KMS-11 (cell line): Measurements from ENCODE around the gene EFNA3.
A peak's percentile ranks its signal among the peaks of the same experiment; 100 is the strongest.

Experiments used
- H2AFZ ChIP-seq: fragments of 200-600 bp; sonication (generic); 2 replicates; pipeline ENCODE4 v1.6.1; 2016; ENCODE audit warnings: antibody characterized with exemption, mixed run types, low read depth
- H3K27ac ChIP-seq: fragments of 200-600 bp; sonication (generic); 2 replicates; pipeline ENCODE4 v1.6.1; 2016; ENCODE audit warnings: mild to moderate bottlenecking, mixed run types
- H3K27me3 ChIP-seq: fragments of 200-600 bp; sonication (generic); 2 replicates; pipeline ENCODE4 v1.6.1; 2017; ENCODE audit warnings: mild to moderate bottlenecking, low read depth, mixed run types, moderate library complexity; ENCODE audit not compliant: insufficient read depth
- H3K36me3 ChIP-seq: fragments of 200-600 bp; sonication (generic); 2 replicates; pipeline ENCODE4 v1.6.1; 2017; ENCODE audit warnings: mild to moderate bottlenecking, mixed run types; ENCODE audit not compliant: insufficient read depth
- H3K4me1 ChIP-seq: fragments of 200-600 bp; sonication (generic); 2 replicates; pipeline ENCODE4 v1.6.1; 2016; ENCODE audit warnings: mild to moderate bottlenecking, low read depth, mixed run types; ENCODE audit not compliant: poor library complexity, severe bottlenecking
- H3K4me2 ChIP-seq: fragments of 200-600 bp; sonication (generic); 2 replicates; pipeline ENCODE4 v1.7.0; 2016; ENCODE audit warnings: mild to moderate bottlenecking, mixed run types
- H3K4me3 ChIP-seq: fragments of 200-600 bp; sonication (generic); IDR thresholded peaks from 2 replicates; pipeline ENCODE4 v1.6.1; 2017; ENCODE audit warnings: low read depth, low read length, mixed read lengths; ENCODE audit not compliant: insufficient read depth
- H3K79me2 ChIP-seq: fragments of 200-600 bp; sonication (generic); 2 replicates; pipeline ENCODE4 v1.6.1; 2016; ENCODE audit warnings: low read depth, mixed run types; ENCODE audit not compliant: insufficient read depth
- H3K9ac ChIP-seq: fragments of 200-600 bp; sonication (generic); 2 replicates; pipeline ENCODE4 v1.6.1; 2016; ENCODE audit warnings: mild to moderate bottlenecking, mixed run types
- H4K20me1 ChIP-seq: fragments of 200-600 bp; sonication (generic); 2 replicates; pipeline ENCODE4 v1.6.1; 2016; ENCODE audit warnings: mild to moderate bottlenecking, mixed run types; ENCODE audit not compliant: insufficient read depth
- TF ChIP-seq, protein P1 (sequence below): fragments of 200-600 bp; sonication (generic); conservative IDR thresholded peaks from 2 replicates; pipeline ENCODE4 v1.6.1; 2017; ENCODE audit warnings: low read depth, mild to moderate bottlenecking, antibody characterized with exemption, low read length, moderate library complexity, mixed read lengths

Gene EFNA3

DNA sequence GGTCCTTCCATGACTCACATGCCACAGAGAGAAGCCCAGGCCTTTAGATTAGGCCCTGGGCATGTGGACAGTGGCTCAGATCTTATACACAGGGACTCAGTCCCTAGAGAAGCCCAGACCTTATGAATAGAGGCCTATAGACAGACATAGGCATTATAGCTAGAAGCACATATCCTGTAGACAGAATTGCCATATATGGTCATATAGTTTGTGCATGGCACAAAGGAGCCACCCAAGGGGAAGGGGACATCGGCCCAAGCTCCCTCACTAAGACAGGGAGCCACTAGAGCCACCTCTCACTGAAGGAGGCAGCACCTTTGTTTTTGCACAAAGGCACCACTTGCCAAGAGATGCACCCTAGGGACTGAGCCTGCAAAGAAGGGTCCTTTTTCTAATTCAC, 2.3 kb upstream of the EFNA3 start:
- Histone ChIP-seq H3K4me2 (no peak overlapping the region), H2AFZ (no peak overlapping the region), H3K27ac (no peak overlapping the region), H3K9ac (no peak overlapping the region), H3K27me3 (peaks cover 40% of the 10 kb centered on the region), H3K4me1 (peaks cover 48% of the 10 kb centered on the region), H3K79me2 (no peaks in the 10 kb centered on the region), H4K20me1 (no peaks in the 10 kb centered on the region), H3K4me3 (no peak overlapping the region), H3K36me3 (no peaks in the 10 kb centered on the region)
- TF ChIP-seq, protein P1, sequence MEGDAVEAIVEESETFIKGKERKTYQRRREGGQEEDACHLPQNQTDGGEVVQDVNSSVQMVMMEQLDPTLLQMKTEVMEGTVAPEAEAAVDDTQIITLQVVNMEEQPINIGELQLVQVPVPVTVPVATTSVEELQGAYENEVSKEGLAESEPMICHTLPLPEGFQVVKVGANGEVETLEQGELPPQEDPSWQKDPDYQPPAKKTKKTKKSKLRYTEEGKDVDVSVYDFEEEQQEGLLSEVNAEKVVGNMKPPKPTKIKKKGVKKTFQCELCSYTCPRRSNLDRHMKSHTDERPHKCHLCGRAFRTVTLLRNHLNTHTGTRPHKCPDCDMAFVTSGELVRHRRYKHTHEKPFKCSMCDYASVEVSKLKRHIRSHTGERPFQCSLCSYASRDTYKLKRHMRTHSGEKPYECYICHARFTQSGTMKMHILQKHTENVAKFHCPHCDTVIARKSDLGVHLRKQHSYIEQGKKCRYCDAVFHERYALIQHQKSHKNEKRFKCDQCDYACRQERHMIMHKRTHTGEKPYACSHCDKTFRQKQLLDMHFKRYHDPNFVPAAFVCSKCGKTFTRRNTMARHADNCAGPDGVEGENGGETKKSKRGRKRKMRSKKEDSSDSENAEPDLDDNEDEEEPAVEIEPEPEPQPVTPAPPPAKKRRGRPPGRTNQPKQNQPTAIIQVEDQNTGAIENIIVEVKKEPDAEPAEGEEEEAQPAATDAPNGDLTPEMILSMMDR: no peak

DNA sequence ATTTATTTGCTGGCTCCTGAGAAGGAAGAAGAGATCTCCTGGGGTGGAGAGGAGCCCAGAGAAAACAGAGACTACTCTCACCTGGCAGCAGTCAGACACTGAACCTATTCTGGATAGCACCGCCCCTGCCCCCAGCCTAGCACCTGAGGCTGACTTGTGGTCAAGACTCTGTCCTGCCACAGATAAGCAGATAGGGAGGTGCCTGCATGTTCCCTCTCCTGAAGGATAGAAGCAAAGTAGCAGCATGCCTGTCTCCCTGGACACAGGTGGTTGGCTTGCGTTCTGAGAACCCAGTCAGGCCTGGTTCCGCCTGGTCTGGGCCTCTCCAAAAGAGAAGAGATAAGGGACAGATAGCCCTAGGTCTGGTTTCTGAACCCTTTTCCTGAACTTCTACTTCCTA, 1.3 kb upstream of the EFNA3 start:
- no peaks in the 10 kb centered on the region for H4K20me1 ChIP-seq
- H3K27me3 ChIP-seq: peaks cover 50% of the 10 kb centered on the region
- H3K4me2 ChIP-seq: peak overlapping the region; percentile 3; the same call in 1 of the 2 replicates
- no peak overlapping the region for H3K9ac ChIP-seq
- H2AFZ ChIP-seq: no peak overlapping the region
- H3K79me2 ChIP-seq: no peaks in the 10 kb centered on the region
- peaks cover 57% of the 10 kb centered on the region for H3K4me1 ChIP-seq
- H3K4me3 ChIP-seq: no peak overlapping the region
- no peak overlapping the region for H3K27ac ChIP-seq
- H3K36me3 ChIP-seq: no peaks in the 10 kb centered on the region
- TF ChIP-seq, protein P1: no peak

- Histone ChIP-seq H2AFZ (peak overlapping the region; percentile 53), H3K4me3 (no peak overlapping the region), H3K79me2 (no peaks in the 10 kb centered on the region), H3K4me1 (peaks cover 61% of the 10 kb centered on the region), H3K9ac (no peak overlapping the region), H3K36me3 (no peaks in the 10 kb centered on the region), H3K27ac (no peak overlapping the region), H3K4me2 (peak overlapping the region; percentile 77), H3K27me3 (peaks cover 55% of the 10 kb centered on the region), H4K20me1 (no peaks in the 10 kb centered on the region)
- TF ChIP-seq, protein P1: no peak
Observed at GRCh38 chr1:155077758-155078445, 735 bp upstream of the EFNA3 start.

- H4K20me1 ChIP-seq: no peaks in the 10 kb centered on the region
- no peak overlapping the region for H3K27ac ChIP-seq
- peaks cover 71% of the 10 kb centered on the region for H3K4me1 ChIP-seq
- peaks cover 64% of the 10 kb centered on the region for H3K27me3 ChIP-seq
- no peak overlapping the region; the same call in 1 of the 2 replicates for H3K9ac ChIP-seq
- no peak overlapping the region for H3K4me3 ChIP-seq
- TF ChIP-seq, protein P1: no peak
- no peaks in the 10 kb centered on the region for H3K79me2 ChIP-seq
- peak overlapping the region; percentile 53 for H2AFZ ChIP-seq
- no peaks in the 10 kb centered on the region for H3K36me3 ChIP-seq
- H3K4me2 ChIP-seq: peak overlapping the region; percentile 77
Observed at GRCh38 chr1:155079210-155079486, 511 bp downstream of the EFNA3 start.
